ENCODE data around the gene GLT8D2. TPM values are rescaled to one million over a fixed set of nuclear protein-coding genes. Genes with fewer than 3 reads are reported as not detected.
A peak's percentile ranks its signal among the peaks of the same experiment; 100 is the strongest.

GLT8D2 gene
- total and polyA plus RNA-seq, 5 donors from 2014 or later: not detected

- Histone ChIP-seq H3K4me3 (ENCODE audit: low read depth, low read length) (no peak overlapping the region), H3K27ac (ENCODE audit: insufficient read depth, low read length, poor library complexity, severe bottlenecking) (no peak overlapping the region), H3K27me3 (ENCODE audit: control insufficient read depth, insufficient read depth, low read length) (peaks cover 11% of the 10 kb centered on the region), H3K36me3 (ENCODE audit: control insufficient read depth, insufficient read depth, low read length) (no peaks in the 10 kb centered on the region), H3K4me1 (ENCODE audit: control insufficient read depth, insufficient read depth, low read length, poor library complexity, severe bottlenecking) (peaks cover 9% of the 10 kb centered on the region), H3K9me3 (ENCODE audit: control insufficient read depth in 2 of 2, low read length in 2 of 2) (no peaks in the 10 kb centered on the region)
- DNase-seq (no peak), ATAC-seq (ENCODE audit: low read depth in 2 of 2) (no peak)
- Mint-ChIP-seq H3K36me3 (no peaks in the 10 kb centered on the region), H3K4me3 (no peak overlapping the region), H3K9me3 (peaks cover 0 to 5% (median 3%) of the 10 kb centered on the region in 7 donors), H3K27me3 (peaks cover 48% of the 10 kb centered on the region), H3K27ac (peak overlapping the region in 1 of 3 donors; percentile 5), H3K4me1 (peaks cover 0 to 6% (median 1%) of the 10 kb centered on the region in 4 donors)
These were observed 10.0 kb upstream of the GLT8D2 start for GRCh38 chr12:104059963-104060362.

DNA sequence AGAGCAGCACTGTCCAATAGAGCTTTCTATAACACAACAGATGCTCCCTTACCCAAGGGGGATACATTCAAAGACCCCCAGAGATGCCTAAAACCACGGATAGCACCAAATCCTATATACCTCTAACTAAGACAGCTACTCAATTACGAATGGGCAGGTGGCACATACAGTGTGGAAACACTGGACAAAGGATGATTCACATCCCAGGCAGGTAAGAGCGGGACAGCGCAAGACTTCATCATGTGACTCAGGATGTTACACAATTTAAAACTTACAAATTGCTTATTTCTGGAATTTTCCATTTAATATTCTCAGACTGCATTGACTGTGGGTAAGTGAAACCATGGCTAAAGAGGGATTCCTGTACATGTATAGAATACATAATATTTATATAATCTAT lies 8.8 kb upstream of the GLT8D2 start:
- Histone ChIP-seq H3K9me3 (ENCODE audit: control insufficient read depth in 2 of 2, low read length in 2 of 2) (no peaks in the 10 kb centered on the region), H3K4me1 (ENCODE audit: control insufficient read depth, insufficient read depth, low read length, poor library complexity, severe bottlenecking) (peaks cover 6% of the 10 kb centered on the region), H3K36me3 (ENCODE audit: control insufficient read depth, insufficient read depth, low read length) (no peaks in the 10 kb centered on the region), H3K27me3 (ENCODE audit: control insufficient read depth, insufficient read depth, low read length) (peaks cover 16% of the 10 kb centered on the region), H3K27ac (ENCODE audit: insufficient read depth, low read length, poor library complexity, severe bottlenecking) (no peak overlapping the region), H3K4me3 (ENCODE audit: low read depth, low read length) (no peak overlapping the region)
- ATAC-seq (ENCODE audit: low read depth in 2 of 2) (no peak), DNase-seq (no peak)
- peaks cover 48% of the 10 kb centered on the region for H3K27me3 Mint-ChIP-seq
- peaks cover 0 to 2% (median under 1%) of the 10 kb centered on the region in 4 donors for H3K4me1 Mint-ChIP-seq
- peaks cover 0 to 5% (median 3%) of the 10 kb centered on the region in 7 donors for H3K9me3 Mint-ChIP-seq
- H3K4me3 Mint-ChIP-seq: no peak overlapping the region
- H3K27ac Mint-ChIP-seq: no peak overlapping the region
- H3K36me3 Mint-ChIP-seq: no peaks in the 10 kb centered on the region

- Mint-ChIP-seq H3K27ac (no peak overlapping the region), H3K4me1 (no peaks in the 10 kb centered on the region), H3K4me3 (no peak overlapping the region), H3K9me3 (peaks cover 0 to 5% (median 3%) of the 10 kb centered on the region in 7 donors), H3K36me3 (no peaks in the 10 kb centered on the region), H3K27me3 (peaks cover 51% of the 10 kb centered on the region)
- H3K27ac ChIP-seq (ENCODE audit: insufficient read depth, low read length, poor library complexity, severe bottlenecking): no peak overlapping the region
- DNase-seq (peak in 1 of 3 donors; percentile 45), ATAC-seq (ENCODE audit: low read depth in 2 of 2) (no peak)
- no peaks in the 10 kb centered on the region for H3K4me1 ChIP-seq (ENCODE audit: control insufficient read depth, insufficient read depth, low read length, poor library complexity, severe bottlenecking)
- H3K4me3 ChIP-seq (ENCODE audit: low read depth, low read length): no peak overlapping the region
- H3K36me3 ChIP-seq (ENCODE audit: control insufficient read depth, insufficient read depth, low read length): no peaks in the 10 kb centered on the region
- H3K27me3 ChIP-seq (ENCODE audit: control insufficient read depth, insufficient read depth, low read length): peaks cover 22% of the 10 kb centered on the region
- no peaks in the 10 kb centered on the region for H3K9me3 ChIP-seq (ENCODE audit: control insufficient read depth in 2 of 2, low read length in 2 of 2)
These were observed 7.8 kb upstream of the GLT8D2 start for GRCh38 chr12:104057771-104058197.

GRCh38 chr12:104056419-104056972 lies 6.5 kb upstream of the GLT8D2 start:
- peak overlapping the region in 1 of 3 donors; percentile 40 for H3K27ac Mint-ChIP-seq

GRCh38 chr12:104055686-104056388 lies 5.8 kb upstream of the GLT8D2 start:
- no peaks in the 10 kb centered on the region for H3K36me3 ChIP-seq (ENCODE audit: control insufficient read depth, insufficient read depth, low read length)
- Mint-ChIP-seq H3K27ac (peak overlapping the region in 1 of 3 donors; percentile 40), H3K9me3 (peaks cover 0 to 5% (median 3%) of the 10 kb centered on the region in 7 donors), H3K27me3 (peaks cover 47% of the 10 kb centered on the region), H3K4me3 (no peak overlapping the region), H3K4me1 (no peaks in the 10 kb centered on the region), H3K36me3 (no peaks in the 10 kb centered on the region)
- no peak for ATAC-seq (ENCODE audit: low read depth in 2 of 2)
- H3K9me3 ChIP-seq (ENCODE audit: control insufficient read depth in 2 of 2, low read length in 2 of 2): no peaks in the 10 kb centered on the region
- H3K4me1 ChIP-seq (ENCODE audit: control insufficient read depth, insufficient read depth, low read length, poor library complexity, severe bottlenecking): no peaks in the 10 kb centered on the region
- H3K27ac ChIP-seq (ENCODE audit: insufficient read depth, low read length, poor library complexity, severe bottlenecking): no peak overlapping the region
- peaks cover 29% of the 10 kb centered on the region for H3K27me3 ChIP-seq (ENCODE audit: control insufficient read depth, insufficient read depth, low read length)
- H3K4me3 ChIP-seq (ENCODE audit: low read depth, low read length): no peak overlapping the region
- no peak for DNase-seq

More at GRCh38 chr12:104056419-104056972, 6.5 kb upstream of the GLT8D2 start:
- H3K27ac ChIP-seq (ENCODE audit: insufficient read depth, low read length, poor library complexity, severe bottlenecking): no peak overlapping the region
- DNase-seq (no peak), ATAC-seq (ENCODE audit: low read depth in 2 of 2) (no peak)
- no peaks in the 10 kb centered on the region for H3K4me1 ChIP-seq (ENCODE audit: control insufficient read depth, insufficient read depth, low read length, poor library complexity, severe bottlenecking)
- no peaks in the 10 kb centered on the region for H3K36me3 Mint-ChIP-seq
- H3K27me3 ChIP-seq (ENCODE audit: control insufficient read depth, insufficient read depth, low read length): peaks cover 27% of the 10 kb centered on the region
- H3K4me1 Mint-ChIP-seq: no peaks in the 10 kb centered on the region
- no peaks in the 10 kb centered on the region for H3K9me3 ChIP-seq (ENCODE audit: control insufficient read depth in 2 of 2, low read length in 2 of 2)
- no peaks in the 10 kb centered on the region for H3K36me3 ChIP-seq (ENCODE audit: control insufficient read depth, insufficient read depth, low read length)
- no peak overlapping the region for H3K4me3 ChIP-seq (ENCODE audit: low read depth, low read length)
- H3K9me3 Mint-ChIP-seq: peaks cover 0 to 5% (median 3%) of the 10 kb centered on the region in 7 donors
- H3K4me3 Mint-ChIP-seq: no peak overlapping the region
- H3K27me3 Mint-ChIP-seq: peaks cover 48% of the 10 kb centered on the region

DNA sequence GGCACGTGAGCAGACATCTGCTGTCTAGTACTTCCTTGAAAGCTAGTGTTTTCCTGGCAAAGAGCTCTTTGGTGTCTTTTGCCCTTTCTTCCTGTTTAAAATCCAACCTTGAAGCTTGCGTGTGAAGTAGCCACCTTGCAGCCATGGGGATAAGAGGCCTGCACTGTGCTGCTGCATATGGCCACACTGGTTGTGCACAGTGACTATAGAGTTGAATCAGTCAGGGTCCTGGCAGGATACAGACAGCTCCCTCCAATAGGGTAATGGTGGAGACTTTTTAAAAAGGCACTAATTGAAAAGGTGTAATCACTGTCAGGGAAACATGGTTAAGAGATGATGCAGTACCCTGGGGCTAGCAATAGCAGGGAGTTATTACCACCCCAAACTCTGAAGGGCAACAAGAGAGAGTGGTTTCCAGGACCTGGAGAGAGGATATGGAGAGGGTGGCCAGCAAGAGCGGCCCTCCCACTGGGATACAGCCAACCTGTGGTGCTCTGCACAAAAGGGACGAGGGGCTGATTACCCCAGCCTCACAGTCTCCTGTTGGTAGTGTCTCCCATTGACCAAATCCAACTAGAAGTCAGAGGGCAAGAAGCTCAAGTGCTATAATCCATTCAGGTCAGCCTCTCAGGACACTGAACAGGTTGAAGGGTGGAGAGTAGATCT lies 4.8 kb upstream of the GLT8D2 start:
- Histone ChIP-seq H3K9me3 (ENCODE audit: control insufficient read depth in 2 of 2, low read length in 2 of 2) (no peaks in the 10 kb centered on the region), H3K4me3 (ENCODE audit: low read depth, low read length) (no peak overlapping the region), H3K36me3 (ENCODE audit: control insufficient read depth, insufficient read depth, low read length) (no peaks in the 10 kb centered on the region), H3K27me3 (ENCODE audit: control insufficient read depth, insufficient read depth, low read length) (peaks cover 31% of the 10 kb centered on the region), H3K27ac (ENCODE audit: insufficient read depth, low read length, poor library complexity, severe bottlenecking) (no peak overlapping the region), H3K4me1 (ENCODE audit: control insufficient read depth, insufficient read depth, low read length, poor library complexity, severe bottlenecking) (peaks cover 4% of the 10 kb centered on the region)
- Mint-ChIP-seq H3K36me3 (no peaks in the 10 kb centered on the region), H3K27ac (no peak overlapping the region), H3K27me3 (peaks cover 50% of the 10 kb centered on the region), H3K4me1 (peaks cover 0 to 6% (median 4%) of the 10 kb centered on the region in 4 donors), H3K4me3 (no peak overlapping the region), H3K9me3 (peaks cover 0 to 5% (median 3%) of the 10 kb centered on the region in 7 donors)
- ATAC-seq (ENCODE audit: low read depth in 2 of 2) (no peak), DNase-seq (no peak)

DNA sequence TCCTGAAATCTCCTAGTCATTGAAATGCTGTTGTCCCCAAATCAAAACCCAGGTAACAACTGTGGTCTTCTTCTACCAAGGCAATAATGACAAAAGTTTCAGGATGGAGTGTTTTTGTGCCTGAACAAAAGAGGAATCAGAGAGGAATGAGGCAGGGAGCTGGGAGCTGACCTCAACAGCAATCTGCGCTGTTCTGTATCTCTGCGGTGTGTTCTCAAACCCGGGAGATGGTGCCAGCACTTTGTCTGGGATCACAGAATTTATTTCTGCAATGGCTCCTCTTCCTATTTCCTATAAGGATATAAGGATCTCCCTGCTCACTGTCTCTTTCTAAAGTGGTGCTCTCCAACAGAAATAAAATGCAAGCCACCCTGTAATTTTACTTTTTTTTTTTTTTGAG lies 449 bp upstream of the GLT8D2 start:
- ATAC-seq (ENCODE audit: low read depth in 2 of 2): no peak
- H3K27me3 Mint-ChIP-seq: peaks cover 53% of the 10 kb centered on the region
- H3K4me1 ChIP-seq (ENCODE audit: control insufficient read depth, insufficient read depth, low read length, poor library complexity, severe bottlenecking): peaks cover 6% of the 10 kb centered on the region
- peaks cover 0 to 10% (median 4%) of the 10 kb centered on the region in 4 donors for H3K4me1 Mint-ChIP-seq
- no peak overlapping the region for H3K27ac Mint-ChIP-seq
- no peaks in the 10 kb centered on the region for H3K9me3 Mint-ChIP-seq
- no peaks in the 10 kb centered on the region for H3K9me3 ChIP-seq (ENCODE audit: control insufficient read depth in 2 of 2, low read length in 2 of 2)
- no peak overlapping the region for H3K4me3 Mint-ChIP-seq
- DNase-seq: no peak
- peaks cover 34% of the 10 kb centered on the region for H3K27me3 ChIP-seq (ENCODE audit: control insufficient read depth, insufficient read depth, low read length)
- H3K27ac ChIP-seq (ENCODE audit: insufficient read depth, low read length, poor library complexity, severe bottlenecking): no peak overlapping the region
- no peaks in the 10 kb centered on the region for H3K36me3 Mint-ChIP-seq
- H3K36me3 ChIP-seq (ENCODE audit: control insufficient read depth, insufficient read depth, low read length): no peaks in the 10 kb centered on the region
- no peak overlapping the region for H3K4me3 ChIP-seq (ENCODE audit: low read depth, low read length)

Data from CD4-positive, CD25-positive, alpha-beta regulatory T cell (primary cell).